GM19438 (cell line): Measurements from ENCODE around the gene DCTN2.

Experiments
- ATAC-seq: cut with Tn5 transposase; IDR thresholded peaks from one replicate; pipeline ENCODE4 v1.9.1; 2021; ENCODE audit warnings: low read depth; ENCODE audit not compliant: unreplicated experiment

The DCTN2 gene

GRCh38 chr12:57550641-57551549 is 3.9 kb upstream of the DCTN2 start:
- no peak for ATAC-seq

DNA sequence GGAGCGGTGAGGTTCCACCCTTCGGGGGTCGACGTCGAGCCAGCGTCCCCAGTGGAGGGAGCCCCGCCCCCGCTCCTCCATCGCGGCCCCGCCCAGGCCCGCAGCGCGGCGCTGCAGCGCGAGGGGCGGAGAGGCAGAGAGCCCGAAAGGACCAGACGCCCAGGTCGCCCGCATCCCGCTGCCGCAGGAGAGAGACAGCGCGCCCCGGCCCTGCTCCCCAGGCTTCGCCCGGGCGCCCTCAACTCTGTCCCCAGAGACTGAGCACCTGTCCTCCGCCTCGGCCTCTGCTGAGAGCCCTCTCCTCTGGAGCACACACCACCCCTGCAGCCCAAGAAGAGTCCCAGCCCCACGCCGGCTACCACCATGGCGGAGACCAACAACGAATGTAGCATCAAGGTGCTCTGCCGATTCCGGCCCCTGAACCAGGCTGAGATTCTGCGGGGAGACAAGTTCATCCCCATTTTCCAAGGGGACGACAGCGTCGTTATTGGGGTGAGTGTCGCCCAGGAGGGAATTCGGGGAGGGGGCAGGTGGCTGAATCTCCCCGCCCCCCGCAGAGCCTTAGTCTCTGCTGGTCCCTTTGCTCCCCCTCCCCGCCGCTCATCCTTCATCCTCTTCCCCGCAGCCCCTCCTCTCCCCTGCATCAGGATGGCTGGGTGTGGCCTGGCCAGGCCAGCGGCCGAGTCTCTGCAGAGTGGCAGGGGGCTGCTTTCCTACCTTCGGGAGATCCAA is 3.1 kb upstream of the DCTN2 start, which contains the start of gene KIF5A:
TSS of gene KIF5A (plus strand) at position 136 of the 732 bp plus-strand sequence. CDS start at position 364, 228 bp downstream.
- ATAC-seq: no peak

GRCh38 chr12:57549203-57549908 is 2.4 kb upstream of the DCTN2 start:
- no peak for ATAC-seq

GRCh38 chr12:57548488-57548887 is 1.5 kb upstream of the DCTN2 start:
- no peak for ATAC-seq

DNA sequence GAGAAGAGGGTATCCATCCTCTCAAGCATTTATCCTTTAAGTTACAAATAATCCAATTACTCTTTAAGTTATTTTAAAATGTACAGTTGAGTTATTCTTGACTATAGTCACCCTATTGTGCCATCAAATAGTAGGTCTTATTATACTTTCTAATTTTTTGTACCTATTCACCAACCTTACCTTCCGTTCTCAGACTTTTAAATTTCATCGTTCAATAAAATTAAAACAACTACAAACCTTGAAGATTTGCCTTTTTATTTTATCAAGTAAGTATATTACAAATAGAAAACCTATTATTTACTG is 972 bp upstream of the DCTN2 start:
- no peak for ATAC-seq

DNA sequence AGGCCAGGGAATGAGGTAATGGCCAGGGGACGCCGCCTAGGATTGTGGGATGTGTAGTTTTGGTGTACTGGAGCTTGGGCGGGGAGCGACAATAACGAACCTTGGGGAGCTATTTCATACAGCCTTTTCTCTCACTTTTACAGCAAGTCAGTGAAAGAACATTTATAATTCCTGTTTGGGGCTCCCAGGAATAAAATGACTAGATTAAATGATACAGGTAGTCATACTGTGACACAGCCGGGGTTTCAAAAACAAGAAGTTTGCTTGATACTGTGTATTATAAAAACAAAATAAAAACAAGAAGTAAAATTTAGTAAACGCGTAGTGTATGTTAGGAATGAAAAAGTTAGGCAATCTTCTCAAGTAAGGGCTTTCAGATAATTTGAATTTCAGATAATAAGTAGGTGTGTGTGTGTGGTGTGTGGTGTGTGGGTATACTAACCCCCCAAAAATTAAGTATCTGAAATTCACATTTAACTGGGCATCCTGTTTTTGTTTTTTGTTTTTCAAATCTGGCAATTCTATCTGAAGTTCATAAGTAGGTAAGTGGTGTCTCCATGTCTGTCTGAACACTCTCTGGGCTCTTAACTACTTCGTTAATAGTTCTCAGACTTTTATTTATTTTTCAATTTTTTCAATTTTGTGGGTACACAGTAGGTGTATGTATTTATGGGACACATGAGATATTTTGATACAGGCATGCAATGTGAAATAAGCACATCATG is 458 bp upstream of the DCTN2 start:
- ATAC-seq: no peak

GRCh38 chr12:57545809-57546437 is 1.1 kb downstream of the DCTN2 start:
- ATAC-seq: no peak

- ATAC-seq: no peak
Observed at GRCh38 chr12:57543581-57543980, 3.4 kb downstream of the DCTN2 start.

- no peak for ATAC-seq
Observed at GRCh38 chr12:57541717-57542116, 5.3 kb downstream of the DCTN2 start.

GRCh38 chr12:57541001-57541400 is 6.0 kb downstream of the DCTN2 start:
- ATAC-seq: no peak

DNA sequence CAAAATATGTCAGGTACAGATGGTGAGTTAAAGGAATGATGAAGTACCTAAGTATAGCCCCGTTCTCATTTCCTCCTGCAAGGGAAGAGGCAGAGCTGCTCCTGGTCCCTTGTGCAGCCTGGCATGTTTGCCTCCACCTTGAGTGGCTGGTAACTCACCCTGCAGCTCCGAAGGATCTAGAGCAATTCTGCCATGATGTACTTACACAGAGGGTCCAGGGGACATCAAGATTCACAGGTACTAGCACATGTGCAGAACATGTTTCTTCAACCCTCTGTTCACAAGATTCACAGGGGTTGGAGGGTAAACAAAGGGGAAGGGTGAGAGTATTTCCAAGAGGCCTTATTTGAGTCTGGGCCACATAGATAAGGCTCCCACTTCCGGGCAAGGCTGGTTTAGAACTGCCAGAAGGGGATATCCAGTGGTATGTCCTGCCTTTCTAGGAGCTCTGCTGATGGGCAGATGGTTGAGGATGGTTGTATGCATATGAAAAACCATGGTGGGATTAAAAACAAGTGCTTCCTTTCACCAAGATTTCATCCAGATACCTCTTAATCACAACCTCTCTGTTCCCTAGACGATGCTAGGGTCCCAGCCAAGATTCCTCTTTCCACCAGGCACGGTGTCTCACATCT is 7.7 kb downstream of the DCTN2 start:
- no peak for ATAC-seq

GRCh38 chr12:57536597-57536942 is 10.4 kb downstream of the DCTN2 start:
- ATAC-seq: no peak

DNA sequence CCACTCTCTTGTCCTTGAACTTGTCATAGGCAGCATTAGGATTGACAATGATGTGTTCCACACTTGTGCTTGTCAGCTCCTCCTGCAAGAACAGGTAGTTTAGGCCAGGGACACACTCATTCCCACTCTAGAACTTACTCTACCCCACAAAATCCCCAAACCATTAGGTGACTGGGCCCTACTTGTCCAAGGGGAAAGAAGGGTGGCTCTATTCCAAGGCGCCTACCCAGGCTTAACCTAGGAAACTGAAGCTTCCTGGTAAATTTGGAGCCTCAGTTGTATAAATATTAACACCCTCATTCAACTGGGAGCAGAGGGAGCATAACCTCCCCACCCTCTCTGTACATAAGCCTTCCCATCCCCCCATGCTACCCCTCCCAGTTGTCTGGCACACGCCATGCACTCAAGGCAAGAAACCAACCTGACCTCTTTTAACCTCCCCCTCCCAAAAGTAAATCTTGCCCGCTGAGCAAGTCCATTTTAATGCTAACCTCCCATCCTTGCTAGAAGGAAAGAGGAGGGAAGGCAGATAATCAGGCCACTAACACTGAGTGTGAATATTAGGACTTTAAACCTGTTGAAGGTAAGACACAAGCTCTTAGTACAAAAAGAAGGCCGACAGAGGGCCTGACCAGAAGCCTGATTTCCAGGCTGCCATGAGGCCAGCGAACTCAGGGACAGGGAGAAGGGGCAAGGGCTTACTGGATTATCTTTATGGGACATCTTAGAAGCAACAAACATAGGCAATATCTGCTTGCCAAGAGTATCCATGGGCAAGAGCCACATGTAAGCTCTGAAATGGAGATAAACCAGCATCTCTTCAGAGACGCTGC is 11.0 kb downstream of the DCTN2 start:
- ATAC-seq: no peak

GRCh38 chr12:57534991-57535543 is 11.9 kb downstream of the DCTN2 start:
- no peak for ATAC-seq

GRCh38 chr12:57534250-57534649 is 12.7 kb downstream of the DCTN2 start:
- ATAC-seq: no peak

- ATAC-seq: no peak
Observed at GRCh38 chr12:57533108-57533507, 13.9 kb downstream of the DCTN2 start.

- no peak for ATAC-seq
Observed at GRCh38 chr12:57531836-57532235, 15.2 kb downstream of the DCTN2 start.

- no peak for ATAC-seq
Observed at GRCh38 chr12:57530396-57531142, 16.4 kb downstream of the DCTN2 start.
